SK-N-SH (cell line): ENCODE data around the gene COL3A1. TPM values are rescaled to one million over a fixed set of nuclear protein-coding genes. Genes with fewer than 3 reads are reported as not detected.

Source experiments
- CTCF ChIA-PET: fragments of 300-600, 350-600 bp; formaldehyde crosslinking; extraction: SDS; loops from one replicate; lab custom pipeline; 2021; lab: Yijun Ruan, JAX
- POLR2A ChIA-PET: fragments of 350-600 bp; sonication (Branson Sonifier 250); formaldehyde crosslinking; extraction: SDS; loops from one replicate; lab custom pipeline; 2020; ENCODE audit warnings: antibody characterized with exemption, inconsistent platforms; lab: Yijun Ruan, JAX
- DNase-seq: peaks from one replicate; pipeline ENCODE4 v3.0.0; 2012
- H2AFZ ChIP-seq: fragments of 200-600 bp; sonication (generic); 2 replicates; pipeline ENCODE4 v1.8.1; 2016; ENCODE audit warnings: antibody characterized with exemption, mild to moderate bottlenecking, low read depth
- H3F3A ChIP-seq: fragments of 200-600 bp; sonication (generic); replicated peaks from 2 replicates; pipeline ENCODE3; 2016; ENCODE audit warnings: antibody characterized with exemption, mild to moderate bottlenecking; ENCODE audit not compliant: insufficient read depth
- H3K27ac ChIP-seq, 2 experiments: fragments of 200-500 bp in 1 of 2; fragments of 200-600 bp in 1 of 2; sonication (Bioruptor generic) in 1 of 2; sonication (generic), shearing (Covaris generic) in 1 of 2; 2 replicates each; pipeline versions ENCODE4 v1.5.1 to v1.6.1; 2014 to 2016; ENCODE audit warnings: low read depth in 2 of 2, inconsistent platforms in 1 of 2, low read length in 1 of 2, mild to moderate bottlenecking in 1 of 2, mixed read lengths in 1 of 2
- H3K27me3 ChIP-seq: fragments of 200-600 bp; sonication (generic), shearing (Covaris generic); 2 replicates; pipeline ENCODE4 v1.6.1; 2016; ENCODE audit warnings: mixed run types; ENCODE audit not compliant: insufficient read depth
- H3K36me3 ChIP-seq, 2 experiments: fragments of 200-500 bp in 1 of 2; fragments of 200-600 bp in 1 of 2; sonication (Bioruptor generic) in 1 of 2; sonication (generic) in 1 of 2; replicated peaks in 1 of 2; 2 replicates each; pipeline versions ENCODE3 to v1.5.1; 2014 to 2016; ENCODE audit warnings: low read length in 1 of 2, mild to moderate bottlenecking in 1 of 2; ENCODE audit not compliant: insufficient read depth in 2 of 2, control insufficient read depth in 1 of 2
- H3K4me1 ChIP-seq, 2 experiments: fragments of 200-500 bp in 1 of 2; fragments of 200-600 bp in 1 of 2; sonication (Bioruptor generic) in 1 of 2; sonication (generic), shearing (Covaris generic) in 1 of 2; 2 replicates each; pipeline versions ENCODE4 v1.5.1 to v1.6.1; 2014 to 2016; ENCODE audit warnings: low read depth in 1 of 2, low read length in 1 of 2, mixed run types in 1 of 2; ENCODE audit not compliant: insufficient read depth in 2 of 2, control insufficient read depth in 1 of 2
- H3K4me2 ChIP-seq: fragments of 200-600 bp; sonication (generic), shearing (Covaris generic); 2 replicates; pipeline ENCODE4 v1.6.1; 2017; ENCODE audit warnings: mixed run types
- H3K4me3 ChIP-seq, 2 experiments: fragments of 200-500 bp in 1 of 2; fragments of 200-600 bp in 1 of 2; sonication (Bioruptor generic) in 1 of 2; sonication (generic), shearing (Covaris generic) in 1 of 2; 2 replicates each; pipeline versions ENCODE4 v1.5.1 to v1.8.1; 2014 to 2016; ENCODE audit warnings: low read depth in 2 of 2, inconsistent platforms in 1 of 2, low read length in 1 of 2, mild to moderate bottlenecking in 1 of 2, mixed read lengths in 1 of 2, moderate library complexity in 1 of 2
- H3K79me2 ChIP-seq: fragments of 200-600 bp; sonication (generic); 2 replicates; pipeline ENCODE4 v1.8.1; 2017; ENCODE audit warnings: mild to moderate bottlenecking; ENCODE audit not compliant: insufficient read depth
- H3K9ac ChIP-seq: fragments of 200-600 bp; sonication (generic); 2 replicates; pipeline ENCODE4 v1.6.1; 2017; ENCODE audit warnings: mixed run types
- H3K9me2 ChIP-seq: fragments of 200-600 bp; sonication (generic); 2 replicates; pipeline ENCODE4 v1.6.1; 2017; ENCODE audit warnings: mixed run types
- H3K9me3 ChIP-seq: fragments of 200-600 bp; sonication (generic); 2 replicates; pipeline ENCODE4 v1.6.1; 2017; ENCODE audit warnings: mixed run types, mild to moderate bottlenecking, moderate library complexity
- H4K20me1 ChIP-seq: fragments of 200-600 bp; sonication (generic); 2 replicates; pipeline ENCODE4 v1.6.1; 2017; ENCODE audit warnings: mild to moderate bottlenecking, mixed run types; ENCODE audit not compliant: insufficient read depth
- CHD2 ChIP-seq: fragments of 150-350 bp; IDR thresholded peaks from 2 replicates; pipeline ENCODE4 v1.6.1; 2018; ENCODE audit warnings: low read length; ENCODE audit not compliant: partially characterized antibody
- EP300 ChIP-seq, 2 experiments: IDR thresholded peaks; 2 replicates each; pipeline versions ENCODE4 v1.4.0 to v1.6.1; 2012; ENCODE audit warnings: borderline replicate concordance in 1 of 2, low read depth in 1 of 2, low read length in 1 of 2
- FOSL2 ChIP-seq: IDR thresholded peaks from 2 replicates; pipeline ENCODE4 v1.4.0; 2012; ENCODE audit warnings: low read depth, mild to moderate bottlenecking, moderate library complexity, borderline replicate concordance
- FOXJ3 ChIP-seq: sonication (generic); formaldehyde crosslinking; IDR thresholded peaks from 2 replicates; pipeline ENCODE4 v1.5.1; 2020; ENCODE audit warnings: mild to moderate bottlenecking, missing genetic modification reagents
- MEF2A ChIP-seq: IDR thresholded peaks from 2 replicates; pipeline ENCODE4 v1.4.0; 2012; ENCODE audit warnings: low read depth, borderline replicate concordance
- MXI1 ChIP-seq: IDR thresholded peaks from 2 replicates; pipeline ENCODE4 v1.6.1; 2012; ENCODE audit warnings: mild to moderate bottlenecking, low read depth, low read length, improper control_type of control experiment
- RCOR1 ChIP-seq: fragments of 150-350 bp; IDR thresholded peaks from 2 replicates; pipeline ENCODE4 v1.6.1; 2017; ENCODE audit warnings: antibody characterized with exemption, low read length
- SIN3A ChIP-seq: IDR thresholded peaks from 2 replicates; pipeline ENCODE4 v1.6.1; 2012; ENCODE audit warnings: low read depth, mild to moderate bottlenecking, low read length, moderate library complexity, borderline replicate concordance
- SMC3 ChIP-seq: IDR thresholded peaks from 2 replicates; pipeline ENCODE4 v1.6.1; 2012; ENCODE audit warnings: low read depth, low read length, improper control_type of control experiment
- TCF12 ChIP-seq: IDR thresholded peaks from 2 replicates; pipeline ENCODE4 v1.4.0; 2012
- TEAD4 ChIP-seq: IDR thresholded peaks from 2 replicates; pipeline ENCODE4 v1.4.0; 2012; ENCODE audit warnings: mild to moderate bottlenecking, borderline replicate concordance; ENCODE audit not compliant: insufficient read depth
- YY1 ChIP-seq: IDR thresholded peaks from 2 replicates; pipeline ENCODE4 v1.4.0; 2012; ENCODE audit warnings: low read depth, mild to moderate bottlenecking
- WGBS: methylation state at CpG from one replicate; pipeline ENCODE4 v1.1.6; 2017; ENCODE audit warnings: low lambda C conversion rate; 5-methylcytosine and 5-hydroxymethylcytosine counted together
- polyA plus RNA-seq, 3 experiments: library from polyadenylated mRNA; depleted of rRNA; stranded (reverse); fragments of >200 nt; gene quantifications; 2 replicates each; pipeline ENCODE4 v1.2.3, GENCODE V29; 2012
- TF ChIP-seq, protein P1 (sequence below): fragments of 150-350 bp; IDR thresholded peaks from 2 replicates; pipeline ENCODE4 v1.6.1; 2017; ENCODE audit warnings: antibody characterized with exemption, low read length, low read depth, borderline replicate concordance
- TF ChIP-seq, protein P2 (sequence below): IDR thresholded peaks from 2 replicates; pipeline ENCODE4 v1.4.0; 2012; ENCODE audit warnings: low read depth, borderline replicate concordance
- TF ChIP-seq, protein P3 (sequence below): IDR thresholded peaks from 2 replicates; pipeline ENCODE4 v1.4.0; 2012; ENCODE audit warnings: low read depth, borderline replicate concordance

The COL3A1 gene
- polyA plus RNA-seq, 1 of the 3 experiments (the other 2 are of a cell fraction): 987 TPM

DNA sequence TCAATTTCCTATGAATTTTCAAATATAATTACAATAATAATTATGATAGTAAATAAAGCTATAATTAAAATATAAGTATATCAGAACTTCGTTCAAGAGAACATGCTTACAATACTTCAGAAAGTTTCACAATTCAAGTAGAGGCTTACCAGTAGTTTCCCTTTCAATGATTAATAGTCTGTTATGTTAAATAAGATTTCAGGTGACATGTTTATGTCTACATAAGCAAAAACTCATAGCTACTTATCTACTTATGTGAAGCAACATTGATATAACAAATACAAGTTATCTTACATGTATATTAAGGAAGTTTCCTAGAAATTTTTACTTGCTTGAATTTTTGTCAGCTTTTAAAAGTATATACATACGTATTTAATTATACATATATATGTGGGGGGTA lies 4.5 kb upstream of the COL3A1 start:
- POLR2A ChIA-PET: no interaction called here
- peak overlapping the region; percentile 20; the same call in 1 of the 2 replicates for H3K9ac ChIP-seq
- TF ChIP-seq RCOR1: no peak
- no peak for TF ChIP-seq MEF2A
- no peak for TF ChIP-seq SIN3A
- no peak for TF ChIP-seq YY1
- TF ChIP-seq MXI1: no peak
- TF ChIP-seq CHD2: no peak
- no peak for TF ChIP-seq SMC3
- no peak for TF ChIP-seq TCF12
- TF ChIP-seq, protein P1, sequence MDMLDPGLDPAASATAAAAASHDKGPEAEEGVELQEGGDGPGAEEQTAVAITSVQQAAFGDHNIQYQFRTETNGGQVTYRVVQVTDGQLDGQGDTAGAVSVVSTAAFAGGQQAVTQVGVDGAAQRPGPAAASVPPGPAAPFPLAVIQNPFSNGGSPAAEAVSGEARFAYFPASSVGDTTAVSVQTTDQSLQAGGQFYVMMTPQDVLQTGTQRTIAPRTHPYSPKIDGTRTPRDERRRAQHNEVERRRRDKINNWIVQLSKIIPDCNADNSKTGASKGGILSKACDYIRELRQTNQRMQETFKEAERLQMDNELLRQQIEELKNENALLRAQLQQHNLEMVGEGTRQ: no peak
- no peak for TF ChIP-seq EP300 (IDR thresholded peaks at IDR 0.05; ENCODE audit: borderline replicate concordance in 1 of 2, low read depth in 1 of 2, low read length in 1 of 2)
- TF ChIP-seq TEAD4: no peak
- TF ChIP-seq, protein P2, sequence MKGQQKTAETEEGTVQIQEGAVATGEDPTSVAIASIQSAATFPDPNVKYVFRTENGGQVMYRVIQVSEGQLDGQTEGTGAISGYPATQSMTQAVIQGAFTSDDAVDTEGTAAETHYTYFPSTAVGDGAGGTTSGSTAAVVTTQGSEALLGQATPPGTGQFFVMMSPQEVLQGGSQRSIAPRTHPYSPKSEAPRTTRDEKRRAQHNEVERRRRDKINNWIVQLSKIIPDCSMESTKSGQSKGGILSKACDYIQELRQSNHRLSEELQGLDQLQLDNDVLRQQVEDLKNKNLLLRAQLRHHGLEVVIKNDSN: no peak
- TF ChIP-seq FOXJ3 (CRISPR knock-in tag): no peak
- no peak for TF ChIP-seq FOSL2
- TF ChIP-seq, protein P3, sequence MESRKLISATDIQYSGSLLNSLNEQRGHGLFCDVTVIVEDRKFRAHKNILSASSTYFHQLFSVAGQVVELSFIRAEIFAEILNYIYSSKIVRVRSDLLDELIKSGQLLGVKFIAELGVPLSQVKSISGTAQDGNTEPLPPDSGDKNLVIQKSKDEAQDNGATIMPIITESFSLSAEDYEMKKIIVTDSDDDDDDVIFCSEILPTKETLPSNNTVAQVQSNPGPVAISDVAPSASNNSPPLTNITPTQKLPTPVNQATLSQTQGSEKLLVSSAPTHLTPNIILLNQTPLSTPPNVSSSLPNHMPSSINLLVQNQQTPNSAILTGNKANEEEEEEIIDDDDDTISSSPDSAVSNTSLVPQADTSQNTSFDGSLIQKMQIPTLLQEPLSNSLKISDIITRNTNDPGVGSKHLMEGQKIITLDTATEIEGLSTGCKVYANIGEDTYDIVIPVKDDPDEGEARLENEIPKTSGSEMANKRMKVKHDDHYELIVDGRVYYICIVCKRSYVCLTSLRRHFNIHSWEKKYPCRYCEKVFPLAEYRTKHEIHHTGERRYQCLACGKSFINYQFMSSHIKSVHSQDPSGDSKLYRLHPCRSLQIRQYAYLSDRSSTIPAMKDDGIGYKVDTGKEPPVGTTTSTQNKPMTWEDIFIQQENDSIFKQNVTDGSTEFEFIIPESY: no peak
- TF ChIP-seq, all 33 proteins: peak for 0
- H3K27me3 ChIP-seq: no peaks in the 10 kb centered on the region
- 69% methylated on average over 2 of the region's 2 CpGs for WGBS
- H3K79me2 ChIP-seq: peaks cover 11% of the 10 kb centered on the region
- H2AFZ ChIP-seq: 0 out of 2 replicates have a peak overlapping the region, but pooled peaks have one; percentile 56
- no peaks in the 10 kb centered on the region for H3K9me3 ChIP-seq
- peak overlapping the region; percentile 36 for H3K4me2 ChIP-seq
- H3K36me3 ChIP-seq: no peaks in the 10 kb centered on the region
- no peaks in the 10 kb centered on the region for H4K20me1 ChIP-seq
- no peak for DNase-seq
- H3F3A ChIP-seq: peaks cover 39% of the 10 kb centered on the region
- H3K9me2 ChIP-seq: no peaks in the 10 kb centered on the region; the same call in 1 of the 2 replicates
- H3K4me1 ChIP-seq: peaks cover 0 to 25% of the 10 kb centered on the region in 2 experiments; a peak in 3 of 4 replicates
- peak overlapping the region; percentile 16 to 69; a peak in 3 of 4 replicates for H3K27ac ChIP-seq
- CTCF ChIA-PET: no interaction called here
- H3K4me3 ChIP-seq: no peak overlapping the region
